IMR-90 (cell line): ENCODE results near the gene RTRAF. TPM values are rescaled to one million over a fixed set of nuclear protein-coding genes. Genes with fewer than 3 reads are reported as not detected.

Experiments
- ATAC-seq: fragments of 200-7000 bp; cut with Tn5 transposase; 2 replicates; pipeline ENCODE4 v1.9.1; 2020; ENCODE audit warnings: low read depth, mild to moderate bottlenecking, moderate library complexity
- BruUV-seq: library from RNA; stranded (reverse); fragments of 400-500 nt; replicated peaks from 2 replicates; lab custom pipeline; 2021; lab: Mats Ljungman, UMichigan
- CTCF ChIA-PET: fragments of 300-600 bp; formaldehyde crosslinking; extraction: SDS; loops from one replicate; lab custom pipeline; 2021; ENCODE audit warnings: antibody characterized with exemption; lab: Yijun Ruan, JAX
- POLR2A ChIA-PET: fragments of 300-600 bp; sonication (Branson Sonifier 250); formaldehyde crosslinking; loops from one replicate; lab custom pipeline; 2022; ENCODE audit warnings: antibody characterized with exemption; ENCODE audit not compliant: unreplicated experiment; lab: Charles Lee
- DNase-seq: peaks from one replicate; pipeline ENCODE4 v3.0.0; 2013
- H2AFZ ChIP-seq: replicated peaks from 2 replicates; pipeline ENCODE3; 2013; ENCODE audit warnings: low read length, mild to moderate bottlenecking; ENCODE audit not compliant: poor library complexity
- H2AK5ac ChIP-seq: 2 replicates; pipeline ENCODE4 v1.6.1; 2013; ENCODE audit warnings: low read depth, low read length, inconsistent platforms
- H2AK9ac ChIP-seq: replicated peaks from 2 replicates; pipeline ENCODE3; 2013; ENCODE audit warnings: mild to moderate bottlenecking, low read depth, low read length, moderate library complexity; ENCODE audit not compliant: poor library complexity
- H2BK120ac ChIP-seq: 2 replicates; pipeline ENCODE4 v1.6.1; 2013; ENCODE audit warnings: low read depth, low read length, inconsistent platforms
- H2BK15ac ChIP-seq: 3 replicates; pipeline ENCODE4 v1.6.1; 2013; ENCODE audit warnings: low read depth, low read length, inconsistent platforms
- H2BK20ac ChIP-seq: 2 replicates; pipeline ENCODE4 v1.6.1; 2013; ENCODE audit warnings: low read depth, mild to moderate bottlenecking, inconsistent platforms, low read length, moderate library complexity
- H2BK5ac ChIP-seq: 2 replicates; pipeline ENCODE4 v1.6.1; 2013; ENCODE audit warnings: mild to moderate bottlenecking, low read depth, low read length, inconsistent platforms; ENCODE audit not compliant: poor library complexity, severe bottlenecking
- H3K14ac ChIP-seq: replicated peaks from 2 replicates; pipeline ENCODE4 v1.6.1; 2013; ENCODE audit warnings: low read depth, low read length, inconsistent platforms
- H3K18ac ChIP-seq: 2 replicates; pipeline ENCODE4 v1.6.1; 2013; ENCODE audit warnings: low read depth, low read length, control low read depth
- H3K23ac ChIP-seq: 2 replicates; pipeline ENCODE4 v1.6.1; 2013; ENCODE audit warnings: low read depth, low read length, inconsistent platforms
- H3K27ac ChIP-seq: 2 replicates; pipeline ENCODE4 v1.5.1; 2013; ENCODE audit warnings: mild to moderate bottlenecking, control low read depth, low read length; ENCODE audit not compliant: insufficient read depth
- H3K27me3 ChIP-seq: 2 replicates; pipeline ENCODE4 v1.6.1; 2013; ENCODE audit warnings: low read length; ENCODE audit not compliant: control insufficient read depth, insufficient read depth
- H3K36me3 ChIP-seq: 2 replicates; pipeline ENCODE4 v1.6.1; 2013; ENCODE audit warnings: low read length, mixed read lengths; ENCODE audit not compliant: control insufficient read depth, insufficient read depth
- H3K4ac ChIP-seq: 2 replicates; pipeline ENCODE4 v1.6.1; 2013; ENCODE audit warnings: low read depth, low read length, inconsistent platforms
- H3K4me1 ChIP-seq: 2 replicates; pipeline ENCODE4 v1.6.1; 2013; ENCODE audit warnings: low read length, mixed read lengths; ENCODE audit not compliant: control insufficient read depth, insufficient read depth
- H3K4me2 ChIP-seq: 2 replicates; pipeline ENCODE4 v1.6.1; 2013; ENCODE audit warnings: low read depth, mild to moderate bottlenecking, control low read depth, low read length, moderate library complexity
- H3K4me3 ChIP-seq: 2 replicates; pipeline ENCODE4 v1.5.1; 2013; ENCODE audit warnings: low read depth, mild to moderate bottlenecking, control low read depth, low read length, moderate library complexity; ENCODE audit not compliant: insufficient read depth
- H3K56ac ChIP-seq: 2 replicates; pipeline ENCODE4 v1.6.1; 2013; ENCODE audit warnings: low read length, inconsistent platforms; ENCODE audit not compliant: insufficient read depth; ENCODE audit errors: extremely low read depth
- H3K79me1 ChIP-seq, 2 experiments: 2 replicates each; pipeline ENCODE4 v1.6.1; 2013; ENCODE audit warnings: low read length in 2 of 2, inconsistent platforms in 1 of 2, low read depth in 1 of 2
- H3K9ac ChIP-seq: 2 replicates; pipeline ENCODE4 v1.6.1; 2013; ENCODE audit warnings: low read depth, low read length, control low read depth
- H3K9me1 ChIP-seq: 2 replicates; pipeline ENCODE4 v1.6.1; 2013; ENCODE audit warnings: low read length, inconsistent platforms; ENCODE audit not compliant: insufficient read depth
- H3K9me3 ChIP-seq: 2 replicates; pipeline ENCODE4 v1.6.1; 2013; ENCODE audit warnings: low read length; ENCODE audit not compliant: control insufficient read depth, insufficient read depth
- H4K20me1 ChIP-seq: 2 replicates; pipeline ENCODE4 v1.6.1; 2013; ENCODE audit warnings: low read length, inconsistent platforms; ENCODE audit not compliant: insufficient read depth
- H4K5ac ChIP-seq: 2 replicates; pipeline ENCODE4 v1.6.1; 2013; ENCODE audit warnings: mild to moderate bottlenecking, low read depth, low read length, control low read depth
- H4K8ac ChIP-seq, 2 experiments: 2 replicates each; pipeline ENCODE4 v1.6.1; 2013; ENCODE audit warnings: low read depth in 2 of 2, low read length in 2 of 2, control low read depth in 1 of 2, inconsistent platforms in 1 of 2
- H4K91ac ChIP-seq: 2 replicates; pipeline ENCODE4 v1.6.1; 2013; ENCODE audit warnings: low read depth, low read length, inconsistent platforms; ENCODE audit not compliant: insufficient read depth
- BHLHE40 ChIP-seq: fragments of 150-350 bp; IDR thresholded peaks from 2 replicates; pipeline ENCODE4 v1.6.1; 2016; ENCODE audit warnings: mild to moderate bottlenecking, low read depth, low read length
- CEBPB ChIP-seq: IDR thresholded peaks from 2 replicates; pipeline ENCODE4 v1.6.1; 2012; ENCODE audit warnings: low read depth, low read length, improper control_type of control experiment
- CTCF ChIP-seq: conservative IDR thresholded peaks from 2 replicates; pipeline ENCODE4 v1.5.1; 2012; ENCODE audit warnings: mild to moderate bottlenecking, low read depth, low read length, improper control_type of control experiment
- ELK1 ChIP-seq: fragments of 150-350 bp; IDR thresholded peaks from 2 replicates; pipeline ENCODE4 v1.6.1; 2016; ENCODE audit warnings: low read depth, mild to moderate bottlenecking, low read length, moderate library complexity, borderline replicate concordance
- FOS ChIP-seq: fragments of 150-350 bp; IDR thresholded peaks from 2 replicates; pipeline ENCODE4 v1.6.1; 2016; ENCODE audit warnings: low read depth, low read length
- MAFK ChIP-seq: IDR thresholded peaks from 2 replicates; pipeline ENCODE4 v1.6.1; 2012; ENCODE audit warnings: low read depth, low read length, improper control_type of control experiment
- MAZ ChIP-seq: IDR thresholded peaks from 2 replicates; pipeline ENCODE4 v1.6.1; 2012; ENCODE audit warnings: low read depth, mild to moderate bottlenecking, low read length, improper control_type of control experiment, moderate library complexity, borderline replicate concordance
- MXI1 ChIP-seq: IDR thresholded peaks from 2 replicates; pipeline ENCODE4 v1.6.1; 2012; ENCODE audit warnings: low read depth, mild to moderate bottlenecking, low read length, moderate library complexity, borderline replicate concordance
- NFE2L2 ChIP-seq: fragments of 150-350 bp; IDR thresholded peaks from 2 replicates; pipeline ENCODE4 v1.6.1; 2016; ENCODE audit warnings: low read depth, mild to moderate bottlenecking, low read length
- POLR2A ChIP-seq: IDR thresholded peaks from 2 replicates; pipeline ENCODE4 v1.6.1; 2012; ENCODE audit warnings: mild to moderate bottlenecking, low read depth, low read length
- RFX5 ChIP-seq: IDR thresholded peaks from 2 replicates; pipeline ENCODE4 v1.8.0; 2012; ENCODE audit warnings: low read depth, mild to moderate bottlenecking, low read length, moderate library complexity
- SMC3 ChIP-seq: fragments of 150-350 bp; IDR thresholded peaks from 2 replicates; pipeline ENCODE4 v1.6.1; 2016; ENCODE audit warnings: low read depth, mild to moderate bottlenecking, antibody characterized with exemption, low read length, moderate library complexity
- USF2 ChIP-seq: fragments of 150-350 bp; IDR thresholded peaks from 2 replicates; pipeline ENCODE4 v1.6.1; 2017; ENCODE audit warnings: mild to moderate bottlenecking, antibody characterized with exemption, low read length, low read depth
- WGBS, 2 experiments: methylation state at CpG; one replicate each; pipeline versions ENCODE4 v1.1.5 to v1.1.7; 2013; ENCODE audit warnings: missing lambda C conversion rate in 2 of 2; ENCODE audit not compliant: insufficient read length in 1 of 2; ENCODE audit errors: extremely low coverage in 2 of 2; 5-methylcytosine and 5-hydroxymethylcytosine counted together
- dilution Hi-C: fragments of 300-500 bp; cut with HindIII; formaldehyde crosslinking; loops from one replicate; pipeline ENCODE4 v1.14.3; 2018; ENCODE audit warnings: low sequenced_read_pairs; ENCODE audit not compliant: unreplicated experiment
- in situ Hi-C: fragments of 300-500 bp; cut with MboI; formaldehyde crosslinking; loops from 3 replicates; pipeline ENCODE4 v1.14.3; 2019; ENCODE audit warnings: low sequenced_read_pairs, inconsistent platforms, mixed read lengths
- intact Hi-C: fragments of 100-400 bp; cut with micrococcal nuclease; formaldehyde crosslinking; loops from 2 replicates; pipeline ENCODE4 v1.10.0; 2022
- polyA plus RNA-seq, 3 experiments: library from polyadenylated mRNA; depleted of rRNA; stranded (reverse); fragments of >200 nt; gene quantifications; 2 replicates each; pipeline ENCODE4 v1.2.3, GENCODE V29; 2012; ENCODE audit warnings: low replicate concordance in 1 of 3
- total RNA-seq: library from RNA; depleted of rRNA; stranded (reverse); fragments of >200 nt; gene quantifications from 2 replicates; pipeline ENCODE4 v1.2.3, GENCODE V29; 2012

The RTRAF gene
- total and polyA plus RNA-seq, 2 of the 4 experiments (the other 2 are of a cell fraction): 53.2 to 102 TPM

GRCh38 chr14:51942971-51943370, 46.4 kb upstream of the RTRAF start:
- no peak overlapping the region for H2BK5ac ChIP-seq
- H3K14ac ChIP-seq: no peak overlapping the region
- no peak overlapping the region for H4K91ac ChIP-seq
- H2AFZ ChIP-seq: no peak overlapping the region
- H3K9ac ChIP-seq: no peak overlapping the region
- no peak overlapping the region for H4K8ac ChIP-seq
- H2BK120ac ChIP-seq: no peak overlapping the region
- DNase-seq: no peak
- peaks cover 3% of the 10 kb centered on the region for H3K9me3 ChIP-seq
- H3K79me1 ChIP-seq: peaks cover 0 to 3% of the 10 kb centered on the region in 2 experiments; a peak in 1 of 4 replicates
- no peak overlapping the region for H3K23ac ChIP-seq
- no peaks in the 10 kb centered on the region; the same call in 1 of the 2 replicates for H3K9me1 ChIP-seq
- H3K56ac ChIP-seq: no peak overlapping the region
- H3K4me3 ChIP-seq: no peak overlapping the region
- H3K4me2 ChIP-seq: no peak overlapping the region
- H3K36me3 ChIP-seq: no peaks in the 10 kb centered on the region
- CTCF ChIA-PET: no interaction called here
- H2BK20ac ChIP-seq: no peak overlapping the region
- H3K18ac ChIP-seq: no peak overlapping the region
- no CpG with 5 or more reads among the region's 2 CpGs for WGBS, 2 experiments
- no peak for ATAC-seq
- no peak overlapping the region for H2AK5ac ChIP-seq
- in situ Hi-C loops: no loop called here
- no peak for TF ChIP-seq ELK1
- no peak for TF ChIP-seq MXI1
- TF ChIP-seq NFE2L2: no peak
- no peak for TF ChIP-seq USF2
- TF ChIP-seq POLR2A: no peak
- no peak for TF ChIP-seq MAFK
- TF ChIP-seq RFX5: no peak
- no peak for TF ChIP-seq CTCF
- TF ChIP-seq CEBPB: no peak
- no peak for TF ChIP-seq SMC3
- TF ChIP-seq MAZ: no peak
- TF ChIP-seq FOS: no peak
- TF ChIP-seq BHLHE40: no peak
- no peak overlapping the region for H3K27ac ChIP-seq
- H4K5ac ChIP-seq: no peak overlapping the region
- no peak overlapping the region for H2AK9ac ChIP-seq
- no peaks in the 10 kb centered on the region for H3K27me3 ChIP-seq
- H3K4me1 ChIP-seq: no peaks in the 10 kb centered on the region
- H4K20me1 ChIP-seq: no peaks in the 10 kb centered on the region
- dilution Hi-C loops: no loop called here
- intact Hi-C loops: no loop called here
- H3K4ac ChIP-seq: no peak overlapping the region
- BruUV-seq: no TSS peak
- POLR2A ChIA-PET: no interaction called here
- H2BK15ac ChIP-seq: no peak overlapping the region
